AG10803 (cell line): ENCODE measurements around the gene TTBK1.
A peak's percentile ranks its signal among the peaks of the same experiment; 100 is the strongest.

Experiments used
- DNase-seq: peaks from one replicate; pipeline ENCODE4 v3.0.0; 2010; ENCODE audit warnings: low read depth
- H3K4me3 ChIP-seq: 2 replicates; pipeline ENCODE4 v1.5.1; 2011; ENCODE audit warnings: mild to moderate bottlenecking, low read length, control low read depth
- CTCF ChIP-seq: conservative IDR thresholded peaks from 2 replicates; pipeline ENCODE4 v1.5.1; 2011; ENCODE audit warnings: mild to moderate bottlenecking, low read length, control low read depth, inconsistent platforms

TTBK1 gene

GRCh38 chr6:43276577-43277305 lies 33.5 kb downstream of the TTBK1 start:
- no peak for TF ChIP-seq CTCF
- DNase-seq = no peak
- no peak overlapping the region for H3K4me3 ChIP-seq

- DNase-seq = no peak
- TF ChIP-seq CTCF = no peak
- H3K4me3 ChIP-seq = no peak overlapping the region
Measured at GRCh38 chr6:43277306-43277642, 34.0 kb downstream of the TTBK1 start.

- H3K4me3 ChIP-seq = no peak overlapping the region
- TF ChIP-seq CTCF = no peak
- DNase-seq = no peak
Measured at GRCh38 chr6:43277643-43278523, 34.6 kb downstream of the TTBK1 start.

GRCh38 chr6:43278524-43279078 lies 35.3 kb downstream of the TTBK1 start:
- TF ChIP-seq CTCF = no peak
- H3K4me3 ChIP-seq = no peak overlapping the region
- peak; percentile 39 for DNase-seq

- no peak for DNase-seq
- no peak for TF ChIP-seq CTCF
- no peak overlapping the region for H3K4me3 ChIP-seq
Measured at GRCh38 chr6:43280234-43280633, 37.0 kb downstream of the TTBK1 start.

- no peak for DNase-seq
- H3K4me3 ChIP-seq = no peak overlapping the region
- TF ChIP-seq CTCF = no peak
Measured at GRCh38 chr6:43282060-43282459, 38.8 kb downstream of the TTBK1 start.
